ENCODE measurements around the gene RERE. TPM values are rescaled to one million over a fixed set of nuclear protein-coding genes. Genes with fewer than 3 reads are reported as not detected.
A peak's percentile ranks its signal among the peaks of the same experiment; 100 is the strongest.

RERE gene
- total RNA-seq, 1 donor from 2014 or later, result 88.5 TPM

GRCh38 chr1:8487249-8487648 lies 330.2 kb downstream of the RERE start:
- intact Hi-C loops (cut with DNase I), result no loop called here
- H3K27ac ChIP-seq, result no peak overlapping the region
- ATAC-seq (no peak), DNase-seq (no peak)
- H3K4me3 ChIP-seq, result no peak overlapping the region
- no peaks in the 10 kb centered on the region for H3K4me1 ChIP-seq
- no peaks in the 10 kb centered on the region for H3K36me3 ChIP-seq
- H3K9me3 ChIP-seq, result no peaks in the 10 kb centered on the region
- TF ChIP-seq CTCF (IDR thresholded peaks at IDR 0.05), result no peak
- H3K27me3 ChIP-seq (ENCODE audit: low read depth), result no peaks in the 10 kb centered on the region

DNA sequence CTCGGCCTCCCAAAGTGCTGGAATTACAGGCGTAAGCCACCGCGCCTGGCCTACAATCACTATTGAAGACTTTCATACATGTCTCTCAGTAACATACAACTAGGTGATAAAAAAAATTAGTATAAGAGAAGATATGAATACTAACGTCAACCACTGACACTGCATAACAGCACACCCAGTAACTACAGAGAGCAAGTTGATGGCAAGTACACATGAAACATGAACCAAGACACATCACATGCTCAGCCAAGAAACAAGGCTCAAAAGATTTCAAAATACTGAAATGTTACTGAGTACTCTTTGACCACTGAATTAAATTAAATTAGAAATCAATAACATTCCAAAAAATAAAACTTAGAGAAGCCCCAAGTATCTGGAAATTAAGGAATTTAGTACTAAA lies 331.4 kb downstream of the RERE start:
- ATAC-seq (no peak), DNase-seq (no peak)
- Histone ChIP-seq H3K27ac (no peak overlapping the region), H3K4me1 (no peaks in the 10 kb centered on the region), H3K4me3 (no peak overlapping the region), H3K36me3 (no peaks in the 10 kb centered on the region), H3K27me3 (ENCODE audit: low read depth) (no peaks in the 10 kb centered on the region), H3K9me3 (no peaks in the 10 kb centered on the region)
- intact Hi-C loops (cut with DNase I), result no loop called here
- TF ChIP-seq CTCF (IDR thresholded peaks at IDR 0.05), result no peak

DNA sequence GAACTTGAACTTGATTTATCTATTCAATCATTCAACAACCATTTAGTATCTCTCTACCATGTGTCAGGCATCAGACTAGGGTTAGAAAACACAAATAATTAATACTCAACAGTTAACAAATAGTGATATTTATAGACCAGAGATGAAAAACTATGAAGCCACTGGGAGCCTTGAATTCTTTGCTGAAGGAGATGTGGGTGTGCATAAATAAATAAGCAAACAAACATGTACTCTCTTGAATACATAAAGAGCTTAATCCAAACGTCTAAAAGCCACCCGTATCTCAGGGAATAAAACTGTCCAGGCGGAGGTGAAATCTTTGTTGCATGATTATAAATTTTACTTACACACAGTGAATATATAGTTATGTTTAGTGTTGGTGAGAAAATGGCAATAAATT lies 333.9 kb downstream of the RERE start:
- no peak for TF ChIP-seq CTCF (IDR thresholded peaks at IDR 0.05)
- Histone ChIP-seq H3K4me3 (no peak overlapping the region), H3K36me3 (no peaks in the 10 kb centered on the region), H3K4me1 (no peaks in the 10 kb centered on the region), H3K9me3 (no peaks in the 10 kb centered on the region), H3K27ac (no peak overlapping the region), H3K27me3 (ENCODE audit: low read depth) (no peaks in the 10 kb centered on the region)
- intact Hi-C loops (cut with DNase I), result no loop called here
- DNase-seq (no peak), ATAC-seq (no peak)

DNA sequence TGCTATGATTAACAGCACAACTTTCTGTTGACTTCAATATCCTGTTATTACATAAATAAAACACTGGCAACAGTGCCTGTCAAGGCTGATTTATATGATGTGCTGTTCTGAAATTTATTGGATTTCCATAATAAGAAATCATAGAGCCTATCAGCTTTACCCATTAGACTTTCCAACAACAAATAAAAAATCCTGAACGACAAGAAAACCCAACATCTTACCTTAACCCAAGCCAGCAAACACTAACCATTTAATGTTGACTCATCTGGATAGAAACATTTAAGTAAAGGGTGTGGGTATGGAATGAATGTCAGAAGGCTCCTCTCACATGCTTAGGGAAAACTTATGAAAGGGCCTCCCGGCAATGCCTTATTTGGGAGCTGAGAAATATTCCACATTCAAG lies 334.5 kb downstream of the RERE start:
- Histone ChIP-seq H3K27ac (no peak overlapping the region), H3K4me1 (peaks cover 3% of the 10 kb centered on the region), H3K4me3 (no peak overlapping the region), H3K9me3 (no peaks in the 10 kb centered on the region), H3K36me3 (no peaks in the 10 kb centered on the region), H3K27me3 (ENCODE audit: low read depth) (no peaks in the 10 kb centered on the region)
- TF ChIP-seq CTCF (IDR thresholded peaks at IDR 0.05), result no peak
- DNase-seq (no peak), ATAC-seq (peak in 1 of 2 donors; percentile 24)
- intact Hi-C loops (cut with DNase I), result no loop called here

GRCh38 chr1:8481650-8482380 lies 335.6 kb downstream of the RERE start:
- DNase-seq, result no peak
- Histone ChIP-seq H3K27ac (no peak overlapping the region), H3K36me3 (no peaks in the 10 kb centered on the region), H3K27me3 (ENCODE audit: low read depth) (no peaks in the 10 kb centered on the region), H3K4me1 (peaks cover 15% of the 10 kb centered on the region), H3K9me3 (no peaks in the 10 kb centered on the region), H3K4me3 (no peak overlapping the region)
- no peak for ATAC-seq
- TF ChIP-seq CTCF (IDR thresholded peaks at IDR 0.05), result no peak
- intact Hi-C loops (cut with DNase I), result no loop called here

Measured in lower lobe of right lung (tissue), 2 donors.